GM12878 (cell line): ENCODE data around the gene MAP1LC3B. TPM values are rescaled to one million over a fixed set of nuclear protein-coding genes. Genes with fewer than 3 reads are reported as not detected.

Source experiments
- ATAC-seq: fragments of 200-7000 bp; cut with Tn5 transposase; 3 replicates; pipeline ENCODE4 v1.9.1; 2020; ENCODE audit warnings: mild to moderate bottlenecking, moderate library complexity
- BruUV-seq: library from RNA; stranded (reverse); fragments of 400-500 nt; replicated peaks from 2 replicates; lab custom pipeline; 2021; lab: Mats Ljungman, UMichigan
- CTCF ChIA-PET: fragments of 300-600 bp; sonication (Branson Sonifier 250); formaldehyde crosslinking; extraction: SDS; loops from one replicate; lab custom pipeline; 2021; ENCODE audit warnings: inconsistent platforms; lab: Yijun Ruan, JAX
- POLR2A ChIA-PET: fragments of 350-600 bp; formaldehyde crosslinking; extraction: SDS; loops from one replicate; lab custom pipeline; 2021; ENCODE audit warnings: inconsistent platforms; lab: Charles Lee
- RAD21 ChIA-PET: fragments of 300-600 bp; sonication (Branson Sonifier 250); formaldehyde crosslinking; loops from one replicate; lab custom pipeline; 2023; ENCODE audit warnings: antibody characterized with exemption; ENCODE audit not compliant: unreplicated experiment; lab: Charles Lee
- SMC1A ChIA-PET: fragments of 300-600 bp; sonication (Branson Sonifier 250); formaldehyde crosslinking; loops from one replicate; lab custom pipeline; 2023; ENCODE audit not compliant: unreplicated experiment, uncharacterized antibody; lab: Charles Lee
- DNase-seq: peaks from one replicate; pipeline ENCODE4 v3.0.0-alpha.2; 2011; ENCODE audit warnings: low read depth, low spot score
- FAIRE-seq: peaks from 3 replicates; lab custom pipeline; 2011; peaks lifted over from hg19 to GRCh38; lab: Jason Lieb, UNC
- H2AFZ ChIP-seq: 2 replicates; pipeline ENCODE4 v1.6.0; 2011; ENCODE audit warnings: low read depth, low read length, control low read depth; ENCODE audit not compliant: control insufficient read depth
- H3K27ac ChIP-seq: 2 replicates; pipeline ENCODE4 v1.5.1; 2011; ENCODE audit warnings: control low read depth; ENCODE audit not compliant: control insufficient read depth, insufficient read depth
- H3K27me3 ChIP-seq, 2 experiments: replicated peaks in 1 of 2; 2 replicates each; pipeline versions ENCODE4 v1.6.0 to v1.6.1; 2011; ENCODE audit warnings: low read length in 1 of 2; ENCODE audit not compliant: control insufficient read depth in 2 of 2, insufficient read depth in 2 of 2
- H3K36me3 ChIP-seq, 2 experiments: 2 replicates each; pipeline ENCODE4 v1.5.1; 2011; ENCODE audit warnings: low read length in 1 of 2; ENCODE audit not compliant: control insufficient read depth in 2 of 2, insufficient read depth in 2 of 2
- H3K4me1 ChIP-seq: 2 replicates; pipeline ENCODE4 v1.6.1; 2011; ENCODE audit warnings: mild to moderate bottlenecking, low read length, moderate library complexity, mixed read lengths; ENCODE audit not compliant: control insufficient read depth, insufficient read depth
- H3K4me2 ChIP-seq: 2 replicates; pipeline ENCODE4 v1.6.0; 2011; ENCODE audit warnings: control low read depth; ENCODE audit not compliant: control insufficient read depth, insufficient read depth
- H3K4me3 ChIP-seq: fragments of 200-600 bp; sonication (generic); 2 replicates; pipeline ENCODE4 v1.5.1; 2016
- H3K79me2 ChIP-seq: 2 replicates; pipeline ENCODE4 v1.6.0; 2011; ENCODE audit warnings: low read length; ENCODE audit not compliant: control insufficient read depth, insufficient read depth
- H3K9ac ChIP-seq: 2 replicates; pipeline ENCODE4 v1.8.0; 2011; ENCODE audit warnings: low read length, control low read depth, mixed read lengths; ENCODE audit not compliant: control insufficient read depth, insufficient read depth
- H3K9me3 ChIP-seq: replicated peaks from 3 replicates; pipeline ENCODE4 v1.5.1; 2011; ENCODE audit warnings: mild to moderate bottlenecking, low read length; ENCODE audit not compliant: control insufficient read depth, insufficient read depth
- H4K20me1 ChIP-seq: 2 replicates; pipeline ENCODE4 v1.6.0; 2011; ENCODE audit not compliant: control insufficient read depth, insufficient read depth
- BCLAF1 ChIP-seq: fragments of 450-650 bp; IDR thresholded peaks from 2 replicates; pipeline ENCODE4 v1.6.1; 2017; ENCODE audit warnings: antibody characterized with exemption, mild to moderate bottlenecking, moderate library complexity
- CBFB ChIP-seq: IDR thresholded peaks from 2 replicates; pipeline ENCODE4 v1.6.1; 2016; ENCODE audit warnings: antibody characterized with exemption, low read depth
- JUNB ChIP-seq: IDR thresholded peaks from 2 replicates; pipeline ENCODE4 v1.6.1; 2016; ENCODE audit warnings: antibody characterized with exemption, mild to moderate bottlenecking
- NFIC ChIP-seq: IDR thresholded peaks from 2 replicates; pipeline ENCODE4 v1.6.1; 2012; ENCODE audit warnings: low read depth, mild to moderate bottlenecking, inconsistent platforms, low read length, moderate library complexity
- SIN3A ChIP-seq: IDR thresholded peaks from 2 replicates; pipeline ENCODE4 v1.6.1; 2012; ENCODE audit warnings: low read depth, low read length, improper control_type of control experiment
- USF1 ChIP-seq: IDR thresholded peaks from 2 replicates; pipeline ENCODE4 v1.6.1; 2011; ENCODE audit warnings: borderline replicate concordance, low read depth, mild to moderate bottlenecking, moderate library complexity, mixed read lengths, low read length; ENCODE audit not compliant: insufficient read depth; ENCODE audit errors: extremely low read length
- ZNF274 ChIP-seq: IDR thresholded peaks from one replicate; pipeline ENCODE4 v1.8.0; 2011; ENCODE audit not compliant: insufficient read length, insufficient read depth
- ZSCAN29 ChIP-seq: fragments of 450-650 bp; IDR thresholded peaks from 2 replicates; pipeline ENCODE4 v1.6.1; 2017; ENCODE audit warnings: mild to moderate bottlenecking, moderate library complexity
- WGBS: methylation state at CpG from one replicate; pipeline ENCODE4 v1.1.6; 2016; ENCODE audit warnings: low lambda C conversion rate; ENCODE audit not compliant: insufficient replicate concordance, insufficient coverage; ENCODE audit errors: missing lambda C conversion rate; 5-methylcytosine and 5-hydroxymethylcytosine counted together
- in situ Hi-C: fragments of 300-500 bp; cut with MboI; formaldehyde crosslinking; loops from 9 replicates; pipeline ENCODE4 v1.14.3; 2018; ENCODE audit warnings: mixed read lengths
- intact Hi-C: fragments of 100-400 bp; cut with micrococcal nuclease; formaldehyde crosslinking; loops from one replicate; pipeline ENCODE4 v1.14.2; 2022; ENCODE audit not compliant: unreplicated experiment
- polyA plus RNA-seq, 11 experiments: library from polyadenylated mRNA; depleted of rRNA in 4 of 11; unstranded in 6 of 11; stranded (reverse) in 5 of 11; fragments of >200 nt; fragmentation: Nextera tagmentation in 4 of 11; fragmentation: Illumina TruSeq in 1 of 11; extraction: Ambion mirVana in 4 of 11; extraction: Trizol in 1 of 11; gene quantifications; 1 replicate in 1 of 11; 2 replicates in 10 of 11; pipeline versions ENCODE4 v1.2.1 to v1.2.3, GENCODE V29; 2011 to 2016; ENCODE audit warnings: inconsistent platforms in 2 of 11, missing spikeins in 2 of 11, low read depth in 1 of 11
- total RNA-seq, 4 experiments: library from RNA; depleted of rRNA in 3 of 4; stranded (reverse); fragments of >200 nt in 3 of 4; fragmentation: Illumina TruSeq in 1 of 4; extraction: Trizol in 1 of 4; gene quantifications; 2 replicates each; pipeline versions ENCODE4 v1.2.1 to v1.2.3, GENCODE V29; 2013 to 2021
- TF ChIP-seq, protein P1 (sequence below): IDR thresholded peaks from 2 replicates; pipeline ENCODE4 v1.6.1; 2011; ENCODE audit warnings: low read depth, mild to moderate bottlenecking, low read length, moderate library complexity, borderline replicate concordance; ENCODE audit errors: extremely low read depth
- TF ChIP-seq, protein P2 (sequence below): fragments of 450-650 bp; formaldehyde crosslinking; IDR thresholded peaks from 2 replicates; pipeline ENCODE4 v1.5.0; 2022; ENCODE audit warnings: mild to moderate bottlenecking, missing genetic modification characterization
- TF ChIP-seq, protein P3 (sequence below): fragments of 450-650 bp; IDR thresholded peaks from 2 replicates; pipeline ENCODE4 v1.6.1; 2017; ENCODE audit warnings: mild to moderate bottlenecking, low read depth, inconsistent platforms; ENCODE audit not compliant: poor library complexity, severe bottlenecking

MAP1LC3B gene
- total and polyA plus RNA-seq, 10 of the 15 experiments (the other 5 are each of a cell fraction or from before 2014, with no cell fraction given) = 6.1 to 42.8 (median 13.7) TPM

DNA sequence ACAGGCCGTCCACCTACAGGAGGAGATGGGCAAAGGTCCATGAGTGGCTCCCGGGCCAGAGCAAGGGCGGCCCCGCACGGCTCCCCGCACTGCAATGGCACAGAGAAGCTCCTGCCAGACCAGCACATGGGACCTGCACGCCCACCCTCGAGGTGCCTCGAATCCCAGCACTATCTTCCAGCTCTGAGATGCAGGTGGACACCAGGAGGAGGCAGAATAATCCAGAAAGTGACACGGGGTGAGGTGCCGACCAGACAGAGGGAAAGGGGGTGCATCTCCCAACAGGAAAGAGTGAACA, 48.4 kb upstream of the MAP1LC3B start:
- ChIA-PET RAD21 (no interaction called here), CTCF (no interaction called here), SMC1A (no interaction called here), POLR2A (no interaction called here)
- no peak for ATAC-seq
- FAIRE-seq = no peak
- H3K27ac ChIP-seq = no peak overlapping the region
- intact Hi-C loops (no loop called here), in situ Hi-C loops (no loop called here)
- H4K20me1 ChIP-seq = no peaks in the 10 kb centered on the region
- no peak overlapping the region for H3K9ac ChIP-seq
- H3K9me3 ChIP-seq = no peaks in the 10 kb centered on the region
- no peaks in the 10 kb centered on the region for H3K27me3 ChIP-seq
- no peaks in the 10 kb centered on the region for H3K79me2 ChIP-seq
- BruUV-seq = no TSS peak
- H3K36me3 ChIP-seq = peaks cover 2 to 14% of the 10 kb centered on the region in 2 experiments; a peak in 3 of 4 replicates
- 90% methylated on average over 11 of the region's 11 CpGs for WGBS
- H3K4me3 ChIP-seq = no peak overlapping the region
- H3K4me2 ChIP-seq = no peak overlapping the region
- H2AFZ ChIP-seq = no peak overlapping the region
- no peaks in the 10 kb centered on the region for H3K4me1 ChIP-seq
- DNase-seq = no peak
- no peak for TF ChIP-seq USF1
- TF ChIP-seq NFIC = no peak
- TF ChIP-seq, protein P1, sequence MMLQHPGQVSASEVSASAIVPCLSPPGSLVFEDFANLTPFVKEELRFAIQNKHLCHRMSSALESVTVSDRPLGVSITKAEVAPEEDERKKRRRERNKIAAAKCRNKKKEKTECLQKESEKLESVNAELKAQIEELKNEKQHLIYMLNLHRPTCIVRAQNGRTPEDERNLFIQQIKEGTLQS = no peak
- no peak for TF ChIP-seq CBFB
- TF ChIP-seq JUNB = no peak
- TF ChIP-seq, protein P2, sequence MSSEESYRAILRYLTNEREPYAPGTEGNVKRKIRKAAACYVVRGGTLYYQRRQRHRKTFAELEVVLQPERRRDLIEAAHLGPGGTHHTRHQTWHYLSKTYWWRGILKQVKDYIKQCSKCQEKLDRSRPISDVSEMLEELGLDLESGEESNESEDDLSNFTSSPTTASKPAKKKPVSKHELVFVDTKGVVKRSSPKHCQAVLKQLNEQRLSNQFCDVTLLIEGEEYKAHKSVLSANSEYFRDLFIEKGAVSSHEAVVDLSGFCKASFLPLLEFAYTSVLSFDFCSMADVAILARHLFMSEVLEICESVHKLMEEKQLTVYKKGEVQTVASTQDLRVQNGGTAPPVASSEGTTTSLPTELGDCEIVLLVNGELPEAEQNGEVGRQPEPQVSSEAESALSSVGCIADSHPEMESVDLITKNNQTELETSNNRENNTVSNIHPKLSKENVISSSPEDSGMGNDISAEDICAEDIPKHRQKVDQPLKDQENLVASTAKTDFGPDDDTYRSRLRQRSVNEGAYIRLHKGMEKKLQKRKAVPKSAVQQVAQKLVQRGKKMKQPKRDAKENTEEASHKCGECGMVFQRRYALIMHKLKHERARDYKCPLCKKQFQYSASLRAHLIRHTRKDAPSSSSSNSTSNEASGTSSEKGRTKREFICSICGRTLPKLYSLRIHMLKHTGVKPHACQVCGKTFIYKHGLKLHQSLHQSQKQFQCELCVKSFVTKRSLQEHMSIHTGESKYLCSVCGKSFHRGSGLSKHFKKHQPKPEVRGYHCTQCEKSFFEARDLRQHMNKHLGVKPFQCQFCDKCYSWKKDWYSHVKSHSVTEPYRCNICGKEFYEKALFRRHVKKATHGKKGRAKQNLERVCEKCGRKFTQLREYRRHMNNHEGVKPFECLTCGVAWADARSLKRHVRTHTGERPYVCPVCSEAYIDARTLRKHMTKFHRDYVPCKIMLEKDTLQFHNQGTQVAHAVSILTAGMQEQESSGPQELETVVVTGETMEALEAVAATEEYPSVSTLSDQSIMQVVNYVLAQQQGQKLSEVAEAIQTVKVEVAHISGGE (CRISPR knock-in tag) = no peak
- TF ChIP-seq ZSCAN29 = no peak
- TF ChIP-seq ZNF274 = no peak
- TF ChIP-seq, protein P3, sequence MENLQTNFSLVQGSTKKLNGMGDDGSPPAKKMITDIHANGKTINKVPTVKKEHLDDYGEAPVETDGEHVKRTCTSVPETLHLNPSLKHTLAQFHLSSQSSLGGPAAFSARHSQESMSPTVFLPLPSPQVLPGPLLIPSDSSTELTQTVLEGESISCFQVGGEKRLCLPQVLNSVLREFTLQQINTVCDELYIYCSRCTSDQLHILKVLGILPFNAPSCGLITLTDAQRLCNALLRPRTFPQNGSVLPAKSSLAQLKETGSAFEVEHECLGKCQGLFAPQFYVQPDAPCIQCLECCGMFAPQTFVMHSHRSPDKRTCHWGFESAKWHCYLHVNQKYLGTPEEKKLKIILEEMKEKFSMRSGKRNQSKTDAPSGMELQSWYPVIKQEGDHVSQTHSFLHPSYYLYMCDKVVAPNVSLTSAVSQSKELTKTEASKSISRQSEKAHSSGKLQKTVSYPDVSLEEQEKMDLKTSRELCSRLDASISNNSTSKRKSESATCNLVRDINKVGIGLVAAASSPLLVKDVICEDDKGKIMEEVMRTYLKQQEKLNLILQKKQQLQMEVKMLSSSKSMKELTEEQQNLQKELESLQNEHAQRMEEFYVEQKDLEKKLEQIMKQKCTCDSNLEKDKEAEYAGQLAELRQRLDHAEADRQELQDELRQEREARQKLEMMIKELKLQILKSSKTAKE = no peak
- no peak for TF ChIP-seq BCLAF1
- no peak for TF ChIP-seq SIN3A
